Measurements from ENCODE around the gene DHRS7.

Gene DHRS7

GRCh38 chr14:60183741-60184140 lies 18.5 kb upstream of the DHRS7 start:
- H3K27me3 ChIP-seq (ENCODE audit: control insufficient read depth, insufficient read depth, low read length) = no peaks in the 10 kb centered on the region
- H3K4me2 ChIP-seq (ENCODE audit: low read length) = peak overlapping the region; percentile 77
- H3K9ac ChIP-seq (ENCODE audit: low read depth, low read length) = peak overlapping the region; percentile 70
- no peaks in the 10 kb centered on the region for H3K9me3 ChIP-seq (replicated peaks; ENCODE audit: low read length)
- peaks cover 15% of the 10 kb centered on the region for H3K4me1 ChIP-seq (ENCODE audit: control insufficient read depth, insufficient read depth, low read length)
- peak overlapping the region; percentile 37 for H3K4me3 ChIP-seq (ENCODE audit: low read length)
- H3K36me3 ChIP-seq (ENCODE audit: insufficient read depth, low read length) = no peaks in the 10 kb centered on the region

GRCh38 chr14:60183138-60183537 lies 17.9 kb upstream of the DHRS7 start:
- no peak overlapping the region for H3K4me3 ChIP-seq (ENCODE audit: low read length)
- no peak overlapping the region for H3K9ac ChIP-seq (ENCODE audit: low read depth, low read length)
- H3K4me1 ChIP-seq (ENCODE audit: control insufficient read depth, insufficient read depth, low read length) = peaks cover 15% of the 10 kb centered on the region
- H3K27me3 ChIP-seq (ENCODE audit: control insufficient read depth, insufficient read depth, low read length) = no peaks in the 10 kb centered on the region
- H3K36me3 ChIP-seq (ENCODE audit: insufficient read depth, low read length) = no peaks in the 10 kb centered on the region
- no peaks in the 10 kb centered on the region for H3K9me3 ChIP-seq (replicated peaks; ENCODE audit: low read length)
- no peak overlapping the region for H3K4me2 ChIP-seq (ENCODE audit: low read length)

- Histone ChIP-seq H3K4me2 (ENCODE audit: low read length) (peak overlapping the region; percentile 35), H3K9me3 (replicated peaks; ENCODE audit: low read length) (no peaks in the 10 kb centered on the region), H3K36me3 (ENCODE audit: insufficient read depth, low read length) (no peaks in the 10 kb centered on the region), H3K4me1 (ENCODE audit: control insufficient read depth, insufficient read depth, low read length) (peaks cover 15% of the 10 kb centered on the region), H3K4me3 (ENCODE audit: low read length) (no peak overlapping the region), H3K9ac (ENCODE audit: low read depth, low read length) (peak overlapping the region; percentile 33), H3K27me3 (ENCODE audit: control insufficient read depth, insufficient read depth, low read length) (no peaks in the 10 kb centered on the region)
Measured at GRCh38 chr14:60179431-60179869, 14.3 kb upstream of the DHRS7 start.

GRCh38 chr14:60178820-60179219 lies 13.6 kb upstream of the DHRS7 start:
- no peaks in the 10 kb centered on the region for H3K36me3 ChIP-seq (ENCODE audit: insufficient read depth, low read length)
- no peak overlapping the region for H3K4me3 ChIP-seq (ENCODE audit: low read length)
- peaks cover 12% of the 10 kb centered on the region for H3K4me1 ChIP-seq (ENCODE audit: control insufficient read depth, insufficient read depth, low read length)
- H3K27me3 ChIP-seq (ENCODE audit: control insufficient read depth, insufficient read depth, low read length) = no peaks in the 10 kb centered on the region
- peak overlapping the region; percentile 8 for H3K9ac ChIP-seq (ENCODE audit: low read depth, low read length)
- no peak overlapping the region for H3K4me2 ChIP-seq (ENCODE audit: low read length)
- H3K9me3 ChIP-seq (replicated peaks; ENCODE audit: low read length) = no peaks in the 10 kb centered on the region

- H3K36me3 ChIP-seq (ENCODE audit: insufficient read depth, low read length) = no peaks in the 10 kb centered on the region
- H3K27me3 ChIP-seq (ENCODE audit: control insufficient read depth, insufficient read depth, low read length) = no peaks in the 10 kb centered on the region
- peaks cover 8% of the 10 kb centered on the region for H3K4me1 ChIP-seq (ENCODE audit: control insufficient read depth, insufficient read depth, low read length)
- no peak overlapping the region for H3K4me2 ChIP-seq (ENCODE audit: low read length)
- no peak overlapping the region for H3K4me3 ChIP-seq (ENCODE audit: low read length)
- no peaks in the 10 kb centered on the region for H3K9me3 ChIP-seq (replicated peaks; ENCODE audit: low read length)
- no peak overlapping the region for H3K9ac ChIP-seq (ENCODE audit: low read depth, low read length)
Measured at GRCh38 chr14:60178164-60178563, 13.0 kb upstream of the DHRS7 start.

- H3K9me3 ChIP-seq (replicated peaks; ENCODE audit: low read length) = no peaks in the 10 kb centered on the region
- no peaks in the 10 kb centered on the region for H3K36me3 ChIP-seq (ENCODE audit: insufficient read depth, low read length)
- no peak overlapping the region for H3K9ac ChIP-seq (ENCODE audit: low read depth, low read length)
- no peaks in the 10 kb centered on the region for H3K27me3 ChIP-seq (ENCODE audit: control insufficient read depth, insufficient read depth, low read length)
- no peak overlapping the region for H3K4me2 ChIP-seq (ENCODE audit: low read length)
- peaks cover 8% of the 10 kb centered on the region for H3K4me1 ChIP-seq (ENCODE audit: control insufficient read depth, insufficient read depth, low read length)
- no peak overlapping the region for H3K4me3 ChIP-seq (ENCODE audit: low read length)
Measured at GRCh38 chr14:60175255-60175902, 10.2 kb upstream of the DHRS7 start.

GRCh38 chr14:60174352-60175254 lies 9.4 kb upstream of the DHRS7 start:
- no peak overlapping the region for H3K9ac ChIP-seq (ENCODE audit: low read depth, low read length)
- H3K4me2 ChIP-seq (ENCODE audit: low read length) = no peak overlapping the region
- H3K9me3 ChIP-seq (replicated peaks; ENCODE audit: low read length) = no peaks in the 10 kb centered on the region
- H3K36me3 ChIP-seq (ENCODE audit: insufficient read depth, low read length) = no peaks in the 10 kb centered on the region
- peaks cover 3% of the 10 kb centered on the region for H3K4me1 ChIP-seq (ENCODE audit: control insufficient read depth, insufficient read depth, low read length)
- no peaks in the 10 kb centered on the region for H3K27me3 ChIP-seq (ENCODE audit: control insufficient read depth, insufficient read depth, low read length)
- H3K4me3 ChIP-seq (ENCODE audit: low read length) = no peak overlapping the region

- Histone ChIP-seq H3K9ac (ENCODE audit: low read depth, low read length) (no peak overlapping the region), H3K27me3 (ENCODE audit: control insufficient read depth, insufficient read depth, low read length) (no peaks in the 10 kb centered on the region), H3K4me3 (ENCODE audit: low read length) (no peak overlapping the region), H3K4me2 (ENCODE audit: low read length) (no peak overlapping the region), H3K9me3 (replicated peaks; ENCODE audit: low read length) (no peaks in the 10 kb centered on the region), H3K36me3 (ENCODE audit: insufficient read depth, low read length) (no peaks in the 10 kb centered on the region), H3K4me1 (ENCODE audit: control insufficient read depth, insufficient read depth, low read length) (peaks cover under 1% of the 10 kb centered on the region)
Measured at GRCh38 chr14:60171690-60172089, 6.5 kb upstream of the DHRS7 start.

GRCh38 chr14:60170948-60171347 lies 5.8 kb upstream of the DHRS7 start:
- Histone ChIP-seq H3K4me1 (ENCODE audit: control insufficient read depth, insufficient read depth, low read length) (peaks cover 8% of the 10 kb centered on the region), H3K9me3 (replicated peaks; ENCODE audit: low read length) (no peaks in the 10 kb centered on the region), H3K4me3 (ENCODE audit: low read length) (no peak overlapping the region), H3K9ac (ENCODE audit: low read depth, low read length) (no peak overlapping the region), H3K4me2 (ENCODE audit: low read length) (no peak overlapping the region), H3K27me3 (ENCODE audit: control insufficient read depth, insufficient read depth, low read length) (no peaks in the 10 kb centered on the region), H3K36me3 (ENCODE audit: insufficient read depth, low read length) (no peaks in the 10 kb centered on the region)

GRCh38 chr14:60169722-60170121 lies 4.5 kb upstream of the DHRS7 start:
- H3K4me3 ChIP-seq (ENCODE audit: low read length) = no peak overlapping the region
- H3K36me3 ChIP-seq (ENCODE audit: insufficient read depth, low read length) = no peaks in the 10 kb centered on the region
- no peaks in the 10 kb centered on the region for H3K27me3 ChIP-seq (ENCODE audit: control insufficient read depth, insufficient read depth, low read length)
- H3K9ac ChIP-seq (ENCODE audit: low read depth, low read length) = no peak overlapping the region
- no peaks in the 10 kb centered on the region for H3K9me3 ChIP-seq (replicated peaks; ENCODE audit: low read length)
- no peak overlapping the region for H3K4me2 ChIP-seq (ENCODE audit: low read length)
- H3K4me1 ChIP-seq (ENCODE audit: control insufficient read depth, insufficient read depth, low read length) = peaks cover 13% of the 10 kb centered on the region

- H3K4me2 ChIP-seq (ENCODE audit: low read length) = peak overlapping the region; percentile 86
- no peaks in the 10 kb centered on the region for H3K36me3 ChIP-seq (ENCODE audit: insufficient read depth, low read length)
- H3K9me3 ChIP-seq (replicated peaks; ENCODE audit: low read length) = no peaks in the 10 kb centered on the region
- H3K9ac ChIP-seq (ENCODE audit: low read depth, low read length) = peak overlapping the region; percentile 92
- no peak overlapping the region for H3K4me3 ChIP-seq (ENCODE audit: low read length)
- peaks cover 25% of the 10 kb centered on the region for H3K4me1 ChIP-seq (ENCODE audit: control insufficient read depth, insufficient read depth, low read length)
- no peaks in the 10 kb centered on the region for H3K27me3 ChIP-seq (ENCODE audit: control insufficient read depth, insufficient read depth, low read length)
Measured at GRCh38 chr14:60166142-60166541, 944 bp upstream of the DHRS7 start.
